Keratinocyte (primary cell): ENCODE measurements around the gene CACNA1C. TPM values are rescaled to one million over a fixed set of nuclear protein-coding genes. Genes with fewer than 3 reads are reported as not detected.

ENCODE experiments used
- DNase-seq: peaks from one replicate; pipeline ENCODE4 v3.0.0-alpha.2; 2011; ENCODE audit warnings: low read depth, missing footprints, low spot score
- FAIRE-seq: peaks from 2 replicates; lab custom pipeline; 2011; peaks lifted over from hg19 to GRCh38; lab: Jason Lieb, UNC
- H2AFZ ChIP-seq: 2 replicates; pipeline ENCODE4 v1.6.0; 2012; ENCODE audit warnings: low read length, control low read depth, inconsistent platforms; ENCODE audit not compliant: control insufficient read depth
- H3K27ac ChIP-seq: 2 replicates; pipeline ENCODE4 v1.5.1; 2011; ENCODE audit warnings: low read length; ENCODE audit not compliant: control insufficient read depth, insufficient read depth
- H3K27me3 ChIP-seq: 3 replicates; pipeline ENCODE4 v1.6.0; 2011; ENCODE audit warnings: low read length; ENCODE audit not compliant: control insufficient read depth, insufficient read depth; ENCODE audit errors: extremely low read depth
- H3K36me3 ChIP-seq, 2 experiments: 2 replicates in 1 of 2; 3 replicates in 1 of 2; pipeline ENCODE4 v1.5.1; 2011; ENCODE audit warnings: low read length in 2 of 2, mild to moderate bottlenecking in 1 of 2; ENCODE audit not compliant: control insufficient read depth in 2 of 2, insufficient read depth in 2 of 2; ENCODE audit errors: extremely low read depth in 1 of 2
- H3K4me1 ChIP-seq: 3 replicates; pipeline ENCODE4 v1.5.1; 2011; ENCODE audit warnings: low read length; ENCODE audit not compliant: control insufficient read depth, insufficient read depth; ENCODE audit errors: extremely low read depth
- H3K4me2 ChIP-seq: 3 replicates; pipeline ENCODE4 v1.6.0; 2011; ENCODE audit warnings: low read depth, low read length; ENCODE audit not compliant: control insufficient read depth, insufficient read depth; ENCODE audit errors: extremely low read depth
- H3K4me3 ChIP-seq, 3 experiments: fragments of 200-600 bp in 1 of 3; sonication (generic) in 1 of 3; 2 replicates in 2 of 3; 3 replicates in 1 of 3; pipeline ENCODE4 v1.5.1; 2011 to 2016; ENCODE audit warnings: low read length in 3 of 3, mild to moderate bottlenecking in 3 of 3, control low read depth in 2 of 3, inconsistent platforms in 1 of 3, low read depth in 1 of 3, mixed read lengths in 1 of 3, mixed run types in 1 of 3, moderate library complexity in 1 of 3; ENCODE audit not compliant: control insufficient read depth in 2 of 3, insufficient read depth in 2 of 3; ENCODE audit errors: extremely low read depth in 1 of 3
- H3K79me2 ChIP-seq: 2 replicates; pipeline ENCODE4 v1.6.0; 2012; ENCODE audit warnings: low read length; ENCODE audit not compliant: control insufficient read depth, insufficient read depth
- H3K9ac ChIP-seq: 3 replicates; pipeline ENCODE4 v1.6.0; 2011; ENCODE audit warnings: low read length; ENCODE audit not compliant: control insufficient read depth, insufficient read depth; ENCODE audit errors: extremely low read depth
- H3K9me1 ChIP-seq: 3 replicates; pipeline ENCODE4 v1.6.0; 2011; ENCODE audit warnings: low read length; ENCODE audit not compliant: control insufficient read depth, insufficient read depth; ENCODE audit errors: extremely low read depth
- H3K9me3 ChIP-seq: 2 replicates; pipeline ENCODE4 v1.5.1; 2012; ENCODE audit warnings: low read depth, low read length; ENCODE audit not compliant: control insufficient read depth
- H4K20me1 ChIP-seq: 3 replicates; pipeline ENCODE4 v1.6.0; 2011; ENCODE audit warnings: low read length; ENCODE audit not compliant: control insufficient read depth, insufficient read depth; ENCODE audit errors: extremely low read depth
- CTCF ChIP-seq, 3 experiments: IDR thresholded peaks in 1 of 3; conservative IDR thresholded peaks in 1 of 3; optimal IDR thresholded peaks in 1 of 3; 2 replicates in 2 of 3; 3 replicates in 1 of 3; pipeline versions ENCODE3 to v1.5.1; 2011; ENCODE audit warnings: low read length in 3 of 3, mild to moderate bottlenecking in 3 of 3, moderate library complexity in 2 of 3, control low read depth in 1 of 3, inconsistent platforms in 1 of 3; ENCODE audit not compliant: insufficient read depth in 2 of 3; ENCODE audit errors: extremely low read depth in 1 of 3
- EZH2 ChIP-seq: IDR thresholded peaks from one replicate; pipeline ENCODE4 v1.6.1; 2012; ENCODE audit warnings: inconsistent platforms, mild to moderate bottlenecking, low read length, moderate library complexity
- dilution Hi-C: fragments of 300-500 bp; cut with MboI; formaldehyde crosslinking; loops from one replicate; pipeline ENCODE4 v1.7.0; 2020; ENCODE audit warnings: low sequenced_read_pairs; ENCODE audit not compliant: extremely low pct_ligation_motif_present
- polyA plus RNA-seq, 5 experiments: library from polyadenylated mRNA; depleted of rRNA in 3 of 5; stranded (reverse) in 3 of 5; stranded (forward) in 1 of 5; unstranded in 1 of 5; fragments of >200 nt; gene quantifications; 1 replicate in 1 of 5; 2 replicates in 3 of 5; 3 replicates in 1 of 5; pipeline versions ENCODE4 v1.2.1 to v1.2.3, GENCODE V29; 2011 to 2012; ENCODE audit warnings: missing spikeins in 2 of 5, low read depth in 1 of 5, low replicate concordance in 1 of 5

Gene CACNA1C
- polyA plus RNA-seq, 1 donor (not counting 4 experiments of a cell fraction or from before 2014, with no cell fraction given), result not detected

GRCh38 chr12:2014231-2014630 is 38.6 kb upstream of the CACNA1C start:
- FAIRE-seq, result no peak
- dilution Hi-C loops, result no loop called here
- TF ChIP-seq CTCF (optimal IDR thresholded peaks at IDR 0.05 in 1 of 3, IDR thresholded peaks at IDR 0.05 in 1 of 3, conservative IDR thresholded peaks at IDR 0.05 in 1 of 3; ENCODE audit: extremely low read depth in 1 of 3, insufficient read depth in 2 of 3, low read length in 3 of 3) (no peak), EZH2 (no peak)

GRCh38 chr12:2016862-2017545 is 35.8 kb upstream of the CACNA1C start:
- no peaks in the 10 kb centered on the region for H3K4me1 ChIP-seq
- no peak for TF ChIP-seq EZH2
- TF ChIP-seq CTCF (optimal IDR thresholded peaks at IDR 0.05 in 1 of 3, IDR thresholded peaks at IDR 0.05 in 1 of 3, conservative IDR thresholded peaks at IDR 0.05 in 1 of 3; ENCODE audit: extremely low read depth in 1 of 3, insufficient read depth in 2 of 3, low read length in 3 of 3), result no peak
- no peak overlapping the region for H3K27ac ChIP-seq
- H2AFZ ChIP-seq, result no peak overlapping the region
- H3K27me3 ChIP-seq, result no peaks in the 10 kb centered on the region
- no peaks in the 10 kb centered on the region for H3K79me2 ChIP-seq
- H3K9me3 ChIP-seq, result no peaks in the 10 kb centered on the region
- DNase-seq (no peak), FAIRE-seq (no peak)
- no peaks in the 10 kb centered on the region for H3K9me1 ChIP-seq
- no peak overlapping the region for H3K4me3 ChIP-seq
- H3K9ac ChIP-seq, result no peak overlapping the region
- dilution Hi-C loops, result no loop called here
- H4K20me1 ChIP-seq, result no peaks in the 10 kb centered on the region
- no peak overlapping the region for H3K4me2 ChIP-seq
- no peaks in the 10 kb centered on the region for H3K36me3 ChIP-seq

More at GRCh38 chr12:2014231-2014630, 38.6 kb upstream of the CACNA1C start:
- Histone ChIP-seq H3K4me1 (no peaks in the 10 kb centered on the region), H3K9me1 (no peaks in the 10 kb centered on the region), H3K4me2 (no peak overlapping the region), H3K79me2 (no peaks in the 10 kb centered on the region), H4K20me1 (no peaks in the 10 kb centered on the region), H3K27me3 (no peaks in the 10 kb centered on the region), H3K27ac (no peak overlapping the region), H3K9ac (no peak overlapping the region), H2AFZ (no peak overlapping the region), H3K4me3 (no peak overlapping the region), H3K9me3 (no peaks in the 10 kb centered on the region), H3K36me3 (no peaks in the 10 kb centered on the region)
- no peak for DNase-seq
